K562 (cell line): ENCODE measurements around the gene PPDPF. TPM values are rescaled to one million over a fixed set of nuclear protein-coding genes. Genes with fewer than 3 reads are reported as not detected.
A peak's percentile ranks its signal among the peaks of the same experiment; 100 is the strongest.

Experiments used
- ATAC-seq: fragments of 200-7000 bp; cut with Tn5 transposase; 3 replicates; pipeline ENCODE4 v1.9.1; 2020; ENCODE audit warnings: moderate library complexity
- BruUV-seq: library from RNA; stranded (reverse); fragments of 400-500 nt; replicated peaks from 2 replicates; lab custom pipeline; 2021; lab: Mats Ljungman, UMichigan
- CTCF ChIA-PET: fragments of 300-600 bp; formaldehyde crosslinking; extraction: SDS; loops from one replicate; lab custom pipeline; 2021; ENCODE audit warnings: low intra/inter-chr PET ratio; lab: Yijun Ruan, JAX
- POLR2A ChIA-PET: fragments of 300-600, 350-650 bp; sonication (Branson Sonifier 250); formaldehyde crosslinking; extraction: SDS; loops from one replicate; lab custom pipeline; 2021; ENCODE audit warnings: antibody characterized with exemption, inconsistent platforms; lab: Yijun Ruan, JAX
- DNase-seq, 4 experiments: peaks; one replicate each; pipeline versions ENCODE4 v3.0.0 to v3.0.0-alpha.2; 2011 to 2018; ENCODE audit warnings: low spot score in 3 of 4, mixed read lengths in 3 of 4; ENCODE audit errors: extremely low read depth in 1 of 4
- FAIRE-seq: peaks from 2 replicates; lab custom pipeline; 2011; peaks lifted over from hg19 to GRCh38; lab: Jason Lieb, UNC
- H2AFZ ChIP-seq: 2 replicates; pipeline ENCODE4 v1.6.0; 2011; ENCODE audit warnings: low read depth, low read length, control low read depth, inconsistent platforms
- H3K27ac ChIP-seq: fragments of 200-600 bp; 3 replicates; pipeline ENCODE4 v1.8.0; 2011; ENCODE audit warnings: low read depth, mild to moderate bottlenecking, control low read depth, inconsistent platforms, low read length, moderate library complexity, mixed read lengths; ENCODE audit errors: extremely low read depth
- H3K27me3 ChIP-seq, 2 experiments: fragments of 300-600 bp in 1 of 2; 2 replicates in 1 of 2; 3 replicates in 1 of 2; pipeline versions ENCODE4 v1.6.0 to v1.8.0; 2011; ENCODE audit warnings: inconsistent platforms in 2 of 2, low read length in 2 of 2, mild to moderate bottlenecking in 1 of 2, mixed read lengths in 1 of 2, moderate library complexity in 1 of 2; ENCODE audit not compliant: control insufficient read depth in 2 of 2, insufficient read depth in 2 of 2
- H3K36me3 ChIP-seq: fragments of 300-600 bp; 3 replicates; pipeline ENCODE4 v1.8.0; 2011; ENCODE audit warnings: mild to moderate bottlenecking, low read length, inconsistent platforms; ENCODE audit not compliant: control insufficient read depth, insufficient read depth
- H3K4me1 ChIP-seq, 2 experiments: fragments of 200-600 bp in 1 of 2; replicated peaks in 1 of 2; 2 replicates in 1 of 2; 3 replicates in 1 of 2; pipeline versions ENCODE4 v1.5.1 to v1.8.0; 2011; ENCODE audit warnings: inconsistent platforms in 2 of 2, low read length in 2 of 2, mild to moderate bottlenecking in 1 of 2, mixed read lengths in 1 of 2, moderate library complexity in 1 of 2; ENCODE audit not compliant: control insufficient read depth in 2 of 2, insufficient read depth in 2 of 2
- H3K4me2 ChIP-seq: 2 replicates; pipeline ENCODE4 v1.6.1; 2011; ENCODE audit warnings: low read length, control low read depth, inconsistent platforms, mixed read lengths; ENCODE audit not compliant: insufficient read depth
- H3K4me3 ChIP-seq: fragments of 200-600 bp; sonication (generic), shearing (Covaris generic); 2 replicates; pipeline ENCODE4 v1.5.1; 2016; ENCODE audit warnings: control low read depth, inconsistent platforms
- H3K79me2 ChIP-seq: fragments of 200-600 bp; 3 replicates; pipeline ENCODE4 v1.8.0; 2011; ENCODE audit warnings: low read length, inconsistent platforms; ENCODE audit not compliant: control insufficient read depth, insufficient read depth
- H3K9ac ChIP-seq, 2 experiments: 2 replicates each; pipeline versions ENCODE4 v1.6.0 to v1.6.1; 2011; ENCODE audit warnings: low read depth in 2 of 2, low read length in 2 of 2, control low read depth in 1 of 2, inconsistent platforms in 1 of 2, mild to moderate bottlenecking in 1 of 2, mixed read lengths in 1 of 2; ENCODE audit not compliant: insufficient read depth in 1 of 2
- H3K9me1 ChIP-seq: one replicate; pipeline ENCODE4 v1.6.0; 2011; ENCODE audit warnings: inconsistent platforms, mild to moderate bottlenecking, low read length, moderate library complexity; ENCODE audit not compliant: control insufficient read depth, insufficient read depth
- H3K9me3 ChIP-seq: replicated peaks from 2 replicates; pipeline ENCODE4 v1.5.1; 2011; ENCODE audit warnings: low read depth, low read length, inconsistent platforms; ENCODE audit not compliant: control insufficient read depth, insufficient read depth
- H4K20me1 ChIP-seq: replicated peaks from 2 replicates; pipeline ENCODE4 v1.6.1; 2011; ENCODE audit warnings: low read length, inconsistent platforms, mixed read lengths; ENCODE audit not compliant: control insufficient read depth, insufficient read depth
- DPF2 ChIP-seq: fragments of 450-650 bp; IDR thresholded peaks from 2 replicates; pipeline ENCODE4 v1.6.1; 2016
- HDGF ChIP-seq: fragments of 450-650 bp; IDR thresholded peaks from 2 replicates; pipeline ENCODE4 v1.6.1; 2016
- HIVEP1 ChIP-seq: fragments of 250-450 bp; sonication (Bioruptor Pico); IDR thresholded peaks from 2 replicates; pipeline ENCODE4 v1.4.0; 2020; ENCODE audit warnings: mild to moderate bottlenecking
- HMG20B ChIP-seq: fragments of 250-450 bp; sonication (Bioruptor Pico); IDR thresholded peaks from 2 replicates; pipeline ENCODE4 v1.5.0; 2021; ENCODE audit warnings: mild to moderate bottlenecking
- MAZ ChIP-seq, 2 experiments: fragments of 450-650 bp in 1 of 2; sonication (generic) in 1 of 2; formaldehyde crosslinking; IDR thresholded peaks in 1 of 2; conservative IDR thresholded peaks in 1 of 2; 2 replicates each; pipeline versions ENCODE4 v1.4.0 to v1.5.0; 2020; ENCODE audit warnings: mild to moderate bottlenecking in 1 of 2, missing genetic modification reagents in 1 of 2
- MEIS2 ChIP-seq: fragments of 450-650 bp; IDR thresholded peaks from 2 replicates; pipeline ENCODE4 v1.6.1; 2014; ENCODE audit warnings: mild to moderate bottlenecking; ENCODE audit not compliant: partially characterized antibody
- POLR2G ChIP-seq: fragments of 200-400 bp; formaldehyde crosslinking; IDR thresholded peaks from 2 replicates; pipeline ENCODE4 v1.6.1; 2017; ENCODE audit warnings: low read depth, mild to moderate bottlenecking, antibody characterized with exemption, low read length, moderate library complexity
- RCOR1 ChIP-seq, 2 experiments: IDR thresholded peaks; 2 replicates each; pipeline ENCODE4 v1.6.1; 2012; ENCODE audit warnings: low read depth in 2 of 2, low read length in 2 of 2, borderline replicate concordance in 1 of 2, improper control_type of control experiment in 1 of 2
- SMAD4 ChIP-seq: fragments of 250-450 bp; sonication (Bioruptor Pico); conservative IDR thresholded peaks from 2 replicates; pipeline ENCODE4 v1.8.0; 2021; ENCODE audit warnings: inconsistent platforms, mild to moderate bottlenecking, moderate library complexity
- XRCC3 ChIP-seq: fragments of 450-650 bp; IDR thresholded peaks from 2 replicates; pipeline ENCODE4 v1.6.1; 2017; ENCODE audit warnings: mild to moderate bottlenecking, moderate library complexity
- ZZZ3 ChIP-seq: fragments of 450-650 bp; IDR thresholded peaks from 2 replicates; pipeline ENCODE4 v1.6.1; 2016; ENCODE audit warnings: antibody characterized with exemption, mild to moderate bottlenecking, moderate library complexity
- WGBS: fragments of 100-300 bp; shearing (Covaris generic); methylation state at CpG from one replicate; pipeline ENCODE4 v1.1.6; 2016; ENCODE audit warnings: low coverage, mixed read lengths; ENCODE audit not compliant: insufficient coverage; ENCODE audit errors: missing lambda C conversion rate; 5-methylcytosine and 5-hydroxymethylcytosine counted together
- in situ Hi-C: fragments of 300-500 bp; cut with MboI; formaldehyde crosslinking; loops from 4 replicates; pipeline ENCODE4 v1.15.0; 2018; ENCODE audit warnings: inconsistent platforms, mixed read lengths
- intact Hi-C: fragments of 100-400 bp; cut with micrococcal nuclease; formaldehyde crosslinking; loops from 2 replicates; pipeline ENCODE4 v1.14.2; 2022
- polyA plus RNA-seq, 8 experiments: library from polyadenylated mRNA; depleted of rRNA in 4 of 8; stranded (reverse) in 5 of 8; unstranded in 3 of 8; fragments of >200 nt; fragmentation: Nextera tagmentation in 2 of 8; fragmentation: Illumina TruSeq in 1 of 8; extraction: Ambion mirVana in 2 of 8; extraction: Trizol in 1 of 8; gene quantifications; 2 replicates each; pipeline versions ENCODE4 v1.2.1 to v1.2.3, GENCODE V29; 2011 to 2014; ENCODE audit warnings: inconsistent platforms in 1 of 8, missing spikeins in 1 of 8
- total RNA-seq, 7 experiments: library from RNA; depleted of rRNA in 6 of 7; stranded (reverse); fragments of >200 nt in 6 of 7; fragmentation: Illumina TruSeq in 2 of 7; extraction: Trizol in 2 of 7; gene quantifications; 2 replicates each; pipeline versions ENCODE4 v1.2.1 to v1.2.3, GENCODE V29; 2011 to 2021; ENCODE audit warnings: low replicate concordance in 1 of 7
- TF ChIP-seq, protein P1 (sequence below), 2 experiments: IDR thresholded peaks; 2 replicates each; pipeline ENCODE4 v1.6.1; 2011; ENCODE audit warnings: borderline replicate concordance in 1 of 2, control low read depth in 1 of 2, low read depth in 1 of 2, low read length in 1 of 2, mild to moderate bottlenecking in 1 of 2, mixed read lengths in 1 of 2, moderate library complexity in 1 of 2; ENCODE audit not compliant: insufficient read depth in 1 of 2, insufficient read length in 1 of 2, poor library complexity in 1 of 2, severe bottlenecking in 1 of 2; ENCODE audit errors: extremely low read depth in 1 of 2
- TF ChIP-seq, protein P2 (sequence below): fragments of 200-800 bp; sonication (Bioruptor generic); IDR thresholded peaks from 2 replicates; pipeline ENCODE4 v1.6.1; 2017; ENCODE audit warnings: missing genetic modification characterization, missing compliant biosample characterization
- TF ChIP-seq, protein P3 (sequence below): fragments of 250-450 bp; sonication (Bioruptor Pico); IDR thresholded peaks from 2 replicates; pipeline ENCODE4 v1.4.0; 2020

The PPDPF gene
- total and polyA plus RNA-seq, 9 of the 15 experiments (the other 6 are each of a cell fraction or from before 2014, with no cell fraction given), result 0.77 to 233 (median 10.5) TPM

DNA sequence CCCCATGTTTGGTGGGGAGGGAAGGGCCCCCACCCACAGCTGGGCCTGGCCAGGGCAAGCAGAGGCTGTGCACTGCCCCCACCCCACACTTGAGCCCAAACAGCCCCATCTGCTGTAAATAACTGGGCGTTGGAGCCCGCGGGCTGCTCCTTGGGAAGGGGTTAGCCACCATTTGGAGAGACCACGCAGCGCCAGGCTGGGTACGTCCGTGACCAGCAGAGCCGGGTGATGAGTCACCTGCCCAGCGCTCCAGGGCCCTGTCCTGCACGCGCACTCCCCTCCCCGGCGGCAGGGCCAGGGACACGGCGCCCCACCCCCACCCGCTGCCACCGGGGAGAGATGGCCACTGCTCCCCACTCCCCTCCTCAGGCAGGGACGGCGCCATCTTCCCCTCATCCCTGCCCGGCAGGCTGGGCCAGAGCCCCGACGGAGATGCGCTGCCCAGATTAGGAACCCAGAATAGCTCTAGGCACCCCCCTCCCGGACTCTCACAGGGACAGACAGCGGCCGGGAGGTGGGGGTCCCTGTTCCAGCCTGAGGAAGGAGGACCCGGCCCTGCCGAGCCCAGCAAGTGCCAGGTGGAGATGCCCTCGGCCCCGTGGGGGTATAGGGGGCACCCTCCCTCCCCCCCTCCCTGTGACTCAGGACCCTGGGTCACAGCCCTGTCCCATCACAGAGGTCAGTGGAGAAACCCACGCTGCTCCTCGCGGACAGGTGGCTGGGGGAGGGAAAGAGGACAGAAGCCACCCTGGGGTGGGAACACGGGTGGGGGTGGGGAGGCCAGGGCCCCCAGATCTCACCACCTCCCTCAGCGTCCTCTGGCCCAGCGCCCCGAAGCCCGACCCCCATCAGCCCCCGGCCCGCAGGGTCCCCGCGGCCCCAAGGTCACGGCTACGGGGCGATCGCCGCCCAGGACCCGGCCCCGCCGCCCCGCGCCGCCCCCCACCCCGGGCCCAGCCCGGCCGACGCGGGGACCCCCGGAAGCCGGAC lies 22.3 kb upstream of the PPDPF start (continued):
- TF ChIP-seq, protein P1, sequence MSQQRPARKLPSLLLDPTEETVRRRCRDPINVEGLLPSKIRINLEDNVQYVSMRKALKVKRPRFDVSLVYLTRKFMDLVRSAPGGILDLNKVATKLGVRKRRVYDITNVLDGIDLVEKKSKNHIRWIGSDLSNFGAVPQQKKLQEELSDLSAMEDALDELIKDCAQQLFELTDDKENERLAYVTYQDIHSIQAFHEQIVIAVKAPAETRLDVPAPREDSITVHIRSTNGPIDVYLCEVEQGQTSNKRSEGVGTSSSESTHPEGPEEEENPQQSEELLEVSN (IDR thresholded peaks at IDR 0.05; ENCODE audit: borderline replicate concordance in 1 of 2, extremely low read depth in 1 of 2, insufficient read depth in 1 of 2, insufficient read length in 1 of 2, low read depth in 1 of 2, low read length in 1 of 2, poor library complexity in 1 of 2, severe bottlenecking in 1 of 2), result peak in 1 of 2 experiments; percentile 15
- no peak for TF ChIP-seq XRCC3

DNA sequence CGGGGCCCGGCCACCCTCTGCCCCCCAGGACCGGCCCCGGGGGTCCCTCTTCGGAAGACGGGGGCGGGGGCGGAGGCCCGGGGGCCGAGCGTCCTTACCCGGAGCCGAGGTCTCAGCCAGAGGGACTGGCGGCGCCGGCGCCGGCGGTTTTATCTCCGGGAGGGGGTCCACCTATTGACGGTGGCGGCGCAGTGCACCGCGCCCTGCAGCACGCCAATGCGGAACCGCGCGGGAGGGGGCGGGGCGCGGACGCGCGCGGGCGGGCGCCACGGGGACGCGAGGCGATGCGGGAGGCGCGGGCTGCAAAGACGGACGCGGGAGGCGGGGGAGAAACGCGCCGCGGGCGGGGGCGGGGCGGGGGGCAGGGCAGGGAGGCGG lies 21.6 kb upstream of the PPDPF start, which contains the start of gene EEF1A2:
Gene EEF1A2 (minus strand): TSS at position 124 of the 378 bp plus-strand sequence. CDS start 1,320 bp downstream, outside the sequence.
- H3K36me3 ChIP-seq, result no peaks in the 10 kb centered on the region
- peak within 1 kb of the TSS in 1 of 2 experiments; percentile 88; a peak in 2 of 4 replicates for H3K9ac ChIP-seq
- ChIA-PET CTCF (no interaction called here), POLR2A (no interaction called here)
- BruUV-seq, result no TSS peak
- no peak within 1 kb of the TSS for H3K27ac ChIP-seq
- H3K9me1 ChIP-seq, result no peaks in the 10 kb centered on the region
- in situ Hi-C loops, result no loop called here
- DNase-seq (peak; percentile 74 to 87 (median 84)), ATAC-seq (peak; percentile 66), FAIRE-seq (no peak)
- WGBS, result 0% methylated on average over 2 of the region's 58 CpGs
- peak within 1 kb of the TSS; percentile 46 for H3K4me3 ChIP-seq
- H3K79me2 ChIP-seq, result no peaks in the 10 kb centered on the region
- H3K27me3 ChIP-seq, result no peaks in the 10 kb centered on the region; a peak in 1 of 5 replicates
- H3K4me1 ChIP-seq, result peaks cover 0 to 87% of the 10 kb centered on the region in 2 experiments; a peak in 3 of 5 replicates
- peak within 1 kb of the TSS; percentile 69 for H2AFZ ChIP-seq
- no peaks in the 10 kb centered on the region for H3K9me3 ChIP-seq
- H3K4me2 ChIP-seq, result peak within 1 kb of the TSS; percentile 31
- intact Hi-C loops, result no loop called here
- peaks cover 10% of the 10 kb centered on the region; the same call in 1 of the 2 replicates for H4K20me1 ChIP-seq
- no peak for TF ChIP-seq HDGF
- TF ChIP-seq MAZ (CRISPR knock-in tag; conservative IDR thresholded peaks at IDR 0.05 in 1 of 2, IDR thresholded peaks at IDR 0.05 in 1 of 2), result no peak
- no peak for TF ChIP-seq HIVEP1 (CRISPR knock-in tag)
- TF ChIP-seq, protein P2, sequence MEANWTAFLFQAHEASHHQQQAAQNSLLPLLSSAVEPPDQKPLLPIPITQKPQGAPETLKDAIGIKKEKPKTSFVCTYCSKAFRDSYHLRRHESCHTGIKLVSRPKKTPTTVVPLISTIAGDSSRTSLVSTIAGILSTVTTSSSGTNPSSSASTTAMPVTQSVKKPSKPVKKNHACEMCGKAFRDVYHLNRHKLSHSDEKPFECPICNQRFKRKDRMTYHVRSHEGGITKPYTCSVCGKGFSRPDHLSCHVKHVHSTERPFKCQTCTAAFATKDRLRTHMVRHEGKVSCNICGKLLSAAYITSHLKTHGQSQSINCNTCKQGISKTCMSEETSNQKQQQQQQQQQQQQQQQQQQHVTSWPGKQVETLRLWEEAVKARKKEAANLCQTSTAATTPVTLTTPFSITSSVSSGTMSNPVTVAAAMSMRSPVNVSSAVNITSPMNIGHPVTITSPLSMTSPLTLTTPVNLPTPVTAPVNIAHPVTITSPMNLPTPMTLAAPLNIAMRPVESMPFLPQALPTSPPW (CRISPR knock-in tag), result peak; percentile 64
- TF ChIP-seq, protein P1 (IDR thresholded peaks at IDR 0.05; ENCODE audit: borderline replicate concordance in 1 of 2, extremely low read depth in 1 of 2, insufficient read depth in 1 of 2, insufficient read length in 1 of 2, low read depth in 1 of 2, low read length in 1 of 2, poor library complexity in 1 of 2, severe bottlenecking in 1 of 2), result peak; percentile 22 to 79
- no peak for TF ChIP-seq HMG20B (CRISPR knock-in tag)
- no peak for TF ChIP-seq MEIS2
- TF ChIP-seq ZZZ3, result no peak
- TF ChIP-seq DPF2, result no peak
- TF ChIP-seq, protein P3, sequence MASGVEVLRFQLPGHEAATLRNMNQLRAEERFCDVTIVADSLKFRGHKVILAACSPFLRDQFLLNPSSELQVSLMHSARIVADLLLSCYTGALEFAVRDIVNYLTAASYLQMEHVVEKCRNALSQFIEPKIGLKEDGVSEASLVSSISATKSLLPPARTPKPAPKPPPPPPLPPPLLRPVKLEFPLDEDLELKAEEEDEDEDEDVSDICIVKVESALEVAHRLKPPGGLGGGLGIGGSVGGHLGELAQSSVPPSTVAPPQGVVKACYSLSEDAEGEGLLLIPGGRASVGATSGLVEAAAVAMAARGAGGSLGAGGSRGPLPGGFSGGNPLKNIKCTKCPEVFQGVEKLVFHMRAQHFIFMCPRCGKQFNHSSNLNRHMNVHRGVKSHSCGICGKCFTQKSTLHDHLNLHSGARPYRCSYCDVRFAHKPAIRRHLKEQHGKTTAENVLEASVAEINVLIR (CRISPR knock-in tag), result no peak
- no peak for TF ChIP-seq RCOR1 (IDR thresholded peaks at IDR 0.05; ENCODE audit: borderline replicate concordance in 1 of 2, low read depth in 2 of 2, low read length in 2 of 2)
- TF ChIP-seq POLR2G, result peak; percentile 84
- peak; percentile 45; the same call in 1 of the 2 replicates for TF ChIP-seq SMAD4 (CRISPR knock-in tag)
